ENCODE data around the gene CATSPERD. TPM values are rescaled to one million over a fixed set of nuclear protein-coding genes. Genes with fewer than 3 reads are reported as not detected.

CATSPERD gene
- total and polyA plus RNA-seq, 9 of the 15 experiments (the other 6 are each of a cell fraction or from before 2014, with no cell fraction given): not detected

DNA sequence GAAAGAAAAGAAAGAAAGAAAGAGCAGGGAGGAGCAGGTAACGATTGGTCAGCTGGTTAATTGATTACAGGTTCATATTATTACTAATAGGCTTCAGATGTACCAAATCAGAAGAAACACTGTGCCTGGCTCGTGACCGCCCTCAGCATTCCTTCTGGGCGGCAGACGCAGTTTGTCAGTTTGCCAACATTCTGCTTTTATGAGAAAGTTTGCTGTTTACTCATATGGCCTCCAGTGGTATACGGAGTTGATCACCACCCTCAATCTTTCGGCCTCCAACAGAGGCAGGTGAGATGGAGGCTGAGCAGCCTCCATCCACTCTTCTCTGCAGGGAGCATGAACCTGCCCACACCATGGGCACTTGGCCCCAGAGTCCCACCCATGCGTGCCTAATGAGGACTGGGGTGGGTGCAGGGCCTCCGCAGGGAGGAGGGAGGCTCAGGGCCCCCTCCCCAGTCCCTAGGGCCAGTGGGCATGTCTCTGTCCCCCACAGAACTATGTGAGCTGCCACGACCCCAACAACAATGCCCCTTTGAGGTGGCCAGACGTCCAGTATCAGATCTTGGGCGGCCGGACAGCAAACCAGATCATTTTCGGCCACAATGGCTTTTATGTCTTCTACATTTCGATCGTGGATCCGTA, 55.4 kb downstream of the CATSPERD start:
- DNase-seq (ENCODE audit: extremely low read depth in 1 of 4, low spot score in 3 of 4) (no peak), ATAC-seq (no peak), FAIRE-seq (no peak)
- Histone ChIP-seq H3K4me1 (replicated peaks in 1 of 2; ENCODE audit: control insufficient read depth in 2 of 2, insufficient read depth in 2 of 2, low read length in 2 of 2) (peaks cover 0 to 10% of the 10 kb centered on the region in 2 experiments; a peak in 4 of 5 replicates), H3K36me3 (ENCODE audit: control insufficient read depth, insufficient read depth, low read length) (no peaks in the 10 kb centered on the region), H4K20me1 (replicated peaks; ENCODE audit: control insufficient read depth, insufficient read depth, low read length) (no peaks in the 10 kb centered on the region), H3K9me1 (ENCODE audit: control insufficient read depth, insufficient read depth, low read length) (no peaks in the 10 kb centered on the region), H3K4me3 (no peak overlapping the region), H3K27ac (ENCODE audit: extremely low read depth, low read depth, low read length) (no peak overlapping the region), H2AFZ (ENCODE audit: low read depth, low read length) (no peak overlapping the region), H3K9ac (ENCODE audit: insufficient read depth in 1 of 2, low read depth in 2 of 2, low read length in 2 of 2) (no peak overlapping the region), H3K79me2 (ENCODE audit: control insufficient read depth, insufficient read depth, low read length) (no peaks in the 10 kb centered on the region), H3K27me3 (ENCODE audit: control insufficient read depth in 2 of 2, insufficient read depth in 2 of 2, low read length in 2 of 2) (peaks cover 2 to 11% of the 10 kb centered on the region in 2 experiments; a peak in 2 of 5 replicates), H3K9me3 (replicated peaks; ENCODE audit: control insufficient read depth, insufficient read depth, low read depth, low read length) (no peaks in the 10 kb centered on the region), H3K4me2 (ENCODE audit: insufficient read depth, low read length) (no peak overlapping the region)
- ChIA-PET CTCF (ENCODE audit: low intra/inter-chr PET ratio) (no interaction called here), POLR2A (interaction anchor here (0.8 to 1.0 kb wide), 3 partner anchors 15 to 53 kb away, joined by 3 to 5 read pairs (median 3); partner anchors contain the start of gene DUS3L)
- WGBS (ENCODE audit: insufficient coverage, low coverage, missing lambda C conversion rate): 35% methylated on average over 15 of the region's 17 CpGs
- intact Hi-C loops (cut with micrococcal nuclease) (no loop called here), in situ Hi-C loops (cut with MboI) (no loop called here)
- no TSS peak for BruUV-seq (replicated peaks)
- TF ChIP-seq, protein P1, sequence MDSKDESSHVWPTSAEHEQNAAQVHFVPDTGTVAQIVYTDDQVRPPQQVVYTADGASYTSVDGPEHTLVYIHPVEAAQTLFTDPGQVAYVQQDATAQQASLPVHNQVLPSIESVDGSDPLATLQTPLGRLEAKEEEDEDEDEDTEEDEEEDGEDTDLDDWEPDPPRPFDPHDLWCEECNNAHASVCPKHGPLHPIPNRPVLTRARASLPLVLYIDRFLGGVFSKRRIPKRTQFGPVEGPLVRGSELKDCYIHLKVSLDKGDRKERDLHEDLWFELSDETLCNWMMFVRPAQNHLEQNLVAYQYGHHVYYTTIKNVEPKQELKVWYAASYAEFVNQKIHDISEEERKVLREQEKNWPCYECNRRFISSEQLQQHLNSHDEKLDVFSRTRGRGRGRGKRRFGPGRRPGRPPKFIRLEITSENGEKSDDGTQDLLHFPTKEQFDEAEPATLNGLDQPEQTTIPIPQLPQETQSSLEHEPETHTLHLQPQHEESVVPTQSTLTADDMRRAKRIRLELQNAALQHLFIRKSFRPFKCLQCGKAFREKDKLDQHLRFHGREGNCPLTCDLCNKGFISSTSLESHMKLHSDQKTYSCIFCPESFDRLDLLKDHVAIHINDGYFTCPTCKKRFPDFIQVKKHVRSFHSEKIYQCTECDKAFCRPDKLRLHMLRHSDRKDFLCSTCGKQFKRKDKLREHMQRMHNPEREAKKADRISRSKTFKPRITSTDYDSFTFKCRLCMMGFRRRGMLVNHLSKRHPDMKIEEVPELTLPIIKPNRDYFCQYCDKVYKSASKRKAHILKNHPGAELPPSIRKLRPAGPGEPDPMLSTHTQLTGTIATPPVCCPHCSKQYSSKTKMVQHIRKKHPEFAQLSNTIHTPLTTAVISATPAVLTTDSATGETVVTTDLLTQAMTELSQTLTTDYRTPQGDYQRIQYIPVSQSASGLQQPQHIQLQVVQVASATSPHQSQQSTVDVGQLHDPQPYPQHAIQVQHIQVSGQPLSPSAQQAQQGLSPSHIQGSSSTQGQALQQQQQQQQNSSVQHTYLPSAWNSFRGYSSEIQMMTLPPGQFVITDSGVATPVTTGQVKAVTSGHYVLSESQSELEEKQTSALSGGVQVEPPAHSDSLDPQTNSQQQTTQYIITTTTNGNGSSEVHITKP (IDR thresholded peaks at IDR 0.05; ENCODE audit: partially characterized antibody): no peak
- TF ChIP-seq L3MBTL2 (IDR thresholded peaks at IDR 0.05) (no peak), NR2F6 (CRISPR knock-in tag; IDR thresholded peaks at IDR 0.05) (no peak), ARNT (IDR thresholded peaks at IDR 0.05) (no peak), ZZZ3 (IDR thresholded peaks at IDR 0.05) (no peak), RBBP5 (IDR thresholded peaks at IDR 0.05; ENCODE audit: borderline replicate concordance, insufficient read depth, low read length, poor library complexity, severe bottlenecking) (no peak), CHD2 (IDR thresholded peaks at IDR 0.05; ENCODE audit: low read depth, low read length) (no peak), LEF1 (IDR thresholded peaks at IDR 0.05) (no peak), TBP (optimal IDR thresholded peaks at IDR 0.05; ENCODE audit: low read depth, low read length) (no peak)
- TF ChIP-seq, protein P2, sequence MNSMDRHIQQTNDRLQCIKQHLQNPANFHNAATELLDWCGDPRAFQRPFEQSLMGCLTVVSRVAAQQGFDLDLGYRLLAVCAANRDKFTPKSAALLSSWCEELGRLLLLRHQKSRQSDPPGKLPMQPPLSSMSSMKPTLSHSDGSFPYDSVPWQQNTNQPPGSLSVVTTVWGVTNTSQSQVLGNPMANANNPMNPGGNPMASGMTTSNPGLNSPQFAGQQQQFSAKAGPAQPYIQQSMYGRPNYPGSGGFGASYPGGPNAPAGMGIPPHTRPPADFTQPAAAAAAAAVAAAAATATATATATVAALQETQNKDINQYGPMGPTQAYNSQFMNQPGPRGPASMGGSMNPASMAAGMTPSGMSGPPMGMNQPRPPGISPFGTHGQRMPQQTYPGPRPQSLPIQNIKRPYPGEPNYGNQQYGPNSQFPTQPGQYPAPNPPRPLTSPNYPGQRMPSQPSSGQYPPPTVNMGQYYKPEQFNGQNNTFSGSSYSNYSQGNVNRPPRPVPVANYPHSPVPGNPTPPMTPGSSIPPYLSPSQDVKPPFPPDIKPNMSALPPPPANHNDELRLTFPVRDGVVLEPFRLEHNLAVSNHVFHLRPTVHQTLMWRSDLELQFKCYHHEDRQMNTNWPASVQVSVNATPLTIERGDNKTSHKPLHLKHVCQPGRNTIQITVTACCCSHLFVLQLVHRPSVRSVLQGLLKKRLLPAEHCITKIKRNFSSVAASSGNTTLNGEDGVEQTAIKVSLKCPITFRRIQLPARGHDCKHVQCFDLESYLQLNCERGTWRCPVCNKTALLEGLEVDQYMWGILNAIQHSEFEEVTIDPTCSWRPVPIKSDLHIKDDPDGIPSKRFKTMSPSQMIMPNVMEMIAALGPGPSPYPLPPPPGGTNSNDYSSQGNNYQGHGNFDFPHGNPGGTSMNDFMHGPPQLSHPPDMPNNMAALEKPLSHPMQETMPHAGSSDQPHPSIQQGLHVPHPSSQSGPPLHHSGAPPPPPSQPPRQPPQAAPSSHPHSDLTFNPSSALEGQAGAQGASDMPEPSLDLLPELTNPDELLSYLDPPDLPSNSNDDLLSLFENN (IDR thresholded peaks at IDR 0.05; ENCODE audit: low read depth in 2 of 2, low read length in 2 of 2): no peak
- TF ChIP-seq, protein P3, sequence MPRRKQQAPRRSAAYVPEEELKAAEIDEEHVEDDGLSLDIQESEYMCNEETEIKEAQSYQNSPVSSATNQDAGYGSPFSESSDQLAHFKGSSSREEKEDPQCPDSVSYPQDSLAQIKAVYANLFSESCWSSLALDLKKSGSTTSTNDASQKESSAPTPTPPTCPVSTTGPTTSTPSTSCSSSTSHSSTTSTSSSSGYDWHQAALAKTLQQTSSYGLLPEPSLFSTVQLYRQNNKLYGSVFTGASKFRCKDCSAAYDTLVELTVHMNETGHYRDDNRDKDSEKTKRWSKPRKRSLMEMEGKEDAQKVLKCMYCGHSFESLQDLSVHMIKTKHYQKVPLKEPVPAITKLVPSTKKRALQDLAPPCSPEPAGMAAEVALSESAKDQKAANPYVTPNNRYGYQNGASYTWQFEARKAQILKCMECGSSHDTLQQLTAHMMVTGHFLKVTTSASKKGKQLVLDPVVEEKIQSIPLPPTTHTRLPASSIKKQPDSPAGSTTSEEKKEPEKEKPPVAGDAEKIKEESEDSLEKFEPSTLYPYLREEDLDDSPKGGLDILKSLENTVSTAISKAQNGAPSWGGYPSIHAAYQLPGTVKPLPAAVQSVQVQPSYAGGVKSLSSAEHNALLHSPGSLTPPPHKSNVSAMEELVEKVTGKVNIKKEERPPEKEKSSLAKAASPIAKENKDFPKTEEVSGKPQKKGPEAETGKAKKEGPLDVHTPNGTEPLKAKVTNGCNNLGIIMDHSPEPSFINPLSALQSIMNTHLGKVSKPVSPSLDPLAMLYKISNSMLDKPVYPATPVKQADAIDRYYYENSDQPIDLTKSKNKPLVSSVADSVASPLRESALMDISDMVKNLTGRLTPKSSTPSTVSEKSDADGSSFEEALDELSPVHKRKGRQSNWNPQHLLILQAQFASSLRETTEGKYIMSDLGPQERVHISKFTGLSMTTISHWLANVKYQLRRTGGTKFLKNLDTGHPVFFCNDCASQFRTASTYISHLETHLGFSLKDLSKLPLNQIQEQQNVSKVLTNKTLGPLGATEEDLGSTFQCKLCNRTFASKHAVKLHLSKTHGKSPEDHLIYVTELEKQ (CRISPR knock-in tag; IDR thresholded peaks at IDR 0.05): no peak

All from K562 (cell line).